ENCODE measurements around the gene FBXL4.

The FBXL4 gene

DNA sequence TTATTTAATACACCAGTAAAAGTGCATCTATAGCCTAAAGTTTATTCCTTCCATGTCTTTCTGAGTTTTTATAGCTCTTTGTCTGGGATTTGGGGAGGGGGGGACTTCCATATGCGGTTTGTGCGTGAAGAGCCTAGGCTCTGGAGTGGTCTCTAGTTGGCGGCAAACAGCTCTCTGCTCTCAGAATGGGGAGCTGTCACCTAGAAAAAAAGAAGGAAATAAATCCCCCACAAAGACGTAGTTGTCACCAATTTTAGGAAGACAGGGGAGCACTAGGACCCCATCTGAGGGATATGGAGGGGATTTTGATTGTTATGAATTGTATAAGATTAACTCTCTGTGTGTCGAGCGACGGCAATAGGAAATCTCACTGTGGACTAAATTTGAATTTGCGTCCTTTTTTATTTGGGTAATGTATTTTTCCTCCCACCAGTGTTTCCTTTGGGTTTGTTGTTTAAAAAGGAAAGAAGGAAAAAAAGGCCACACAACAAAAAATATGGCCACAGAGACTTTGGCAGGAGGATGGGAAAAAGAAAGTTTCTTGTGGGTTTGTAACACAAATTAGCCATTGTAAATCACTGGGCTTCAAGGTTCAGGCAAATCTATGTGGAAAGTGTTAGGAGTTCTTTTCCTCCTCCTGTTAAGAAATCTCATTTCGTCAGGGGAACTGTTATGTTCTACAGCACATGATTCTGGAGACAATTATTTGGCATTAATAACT is 106.0 kb downstream of the FBXL4 start:
- H4K20me1 ChIP-seq = peaks cover 0 to 99% (median 84%) of the 10 kb centered on the region in 11 experiments; a peak in 19 of 22 replicates
- H3K9ac ChIP-seq = no peak overlapping the region
- peaks cover 0 to 10% (median 0%) of the 10 kb centered on the region in 11 experiments; a peak in 4 of 22 replicates for H3K9me3 ChIP-seq (replicated peaks in 1 of 11)
- no peak overlapping the region for H3K27ac ChIP-seq
- peaks cover 98 to 100% (median 100%) of the 10 kb centered on the region in 11 experiments for H3K27me3 ChIP-seq
- no peak for TF ChIP-seq Cebpa-rat (IDR thresholded peaks at IDR 0.05)
- no peak overlapping the region for H3K4me2 ChIP-seq
- H3K4me3 ChIP-seq = no peak overlapping the region
- H3K4me1 ChIP-seq = peaks cover 0 to 11% (median 8%) of the 10 kb centered on the region in 10 experiments; a peak in 12 of 20 replicates
- H3K36me3 ChIP-seq = no peaks in the 10 kb centered on the region

GRCh38 chr6:98840996-98841513 is 106.7 kb downstream of the FBXL4 start:
- Histone ChIP-seq H3K4me1 (peaks cover 0 to 11% (median 8%) of the 10 kb centered on the region in 10 experiments; a peak in 13 of 20 replicates), H3K36me3 (no peaks in the 10 kb centered on the region), H4K20me1 (peaks cover 0 to 99% (median 84%) of the 10 kb centered on the region in 11 experiments; a peak in 20 of 22 replicates), H3K27ac (no peak overlapping the region), H3K27me3 (peaks cover 98 to 100% (median 100%) of the 10 kb centered on the region in 11 experiments), H3K9me3 (replicated peaks in 1 of 11) (peaks cover 0 to 10% (median 0%) of the 10 kb centered on the region in 11 experiments; a peak in 4 of 22 replicates), H3K4me2 (no peak overlapping the region), H3K9ac (no peak overlapping the region), H3K4me3 (no peak overlapping the region)
- no peak for TF ChIP-seq Cebpa-rat (IDR thresholded peaks at IDR 0.05)

GRCh38 chr6:98840385-98840784 is 107.4 kb downstream of the FBXL4 start:
- no peak overlapping the region for H3K27ac ChIP-seq
- H3K4me2 ChIP-seq = no peak overlapping the region
- TF ChIP-seq Cebpa-rat (IDR thresholded peaks at IDR 0.05) = no peak
- H3K27me3 ChIP-seq = peaks cover 100% of the 10 kb centered on the region in 11 experiments
- H4K20me1 ChIP-seq = peaks cover 0 to 100% (median 88%) of the 10 kb centered on the region in 11 experiments; a peak in 20 of 22 replicates
- H3K36me3 ChIP-seq = no peaks in the 10 kb centered on the region
- peaks cover 4 to 14% (median 9%) of the 10 kb centered on the region in 10 experiments; a peak in 17 of 20 replicates for H3K4me1 ChIP-seq
- no peak overlapping the region for H3K9ac ChIP-seq
- H3K4me3 ChIP-seq = no peak overlapping the region
- peaks cover 0 to 17% (median 0%) of the 10 kb centered on the region in 11 experiments; a peak in 5 of 22 replicates for H3K9me3 ChIP-seq (replicated peaks in 1 of 11)

- TF ChIP-seq Cebpa-rat (IDR thresholded peaks at IDR 0.05) = no peak
These were observed 107.9 kb downstream of the FBXL4 start for GRCh38 chr6:98839781-98840361.

DNA sequence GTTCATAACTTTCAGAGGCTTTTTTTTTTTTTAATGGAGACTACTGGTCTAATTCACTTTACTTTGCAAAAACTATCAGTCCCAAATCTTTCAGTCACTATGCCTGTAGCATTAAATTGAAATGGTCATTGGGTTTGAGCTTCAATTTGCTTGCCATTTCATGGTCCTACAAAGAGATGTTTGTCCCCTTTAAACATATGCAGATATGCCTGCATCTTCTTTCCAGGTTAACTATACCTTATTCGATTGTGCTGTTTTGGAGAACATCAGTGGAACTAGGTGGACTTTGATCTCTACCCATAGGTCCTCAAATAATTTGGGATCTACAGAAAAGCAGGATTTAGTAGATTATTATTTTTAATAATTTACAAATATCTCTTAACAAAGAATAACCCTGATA is 108.8 kb downstream of the FBXL4 start:
- TF ChIP-seq Cebpa-rat (IDR thresholded peaks at IDR 0.05) = no peak
- no peak overlapping the region for H3K27ac ChIP-seq
- peaks cover 2 to 16% (median 10%) of the 10 kb centered on the region in 10 experiments; a peak in 19 of 20 replicates for H3K4me1 ChIP-seq
- H3K4me2 ChIP-seq = no peak overlapping the region
- H3K9me3 ChIP-seq (replicated peaks in 1 of 11) = peaks cover 0 to 18% (median 0%) of the 10 kb centered on the region in 11 experiments; a peak in 5 of 22 replicates
- no peaks in the 10 kb centered on the region for H3K36me3 ChIP-seq
- H3K4me3 ChIP-seq = no peak overlapping the region
- no peak overlapping the region for H3K9ac ChIP-seq
- peaks cover 100% of the 10 kb centered on the region in 11 experiments for H3K27me3 ChIP-seq
- H4K20me1 ChIP-seq = peaks cover 0 to 95% (median 81%) of the 10 kb centered on the region in 11 experiments; a peak in 20 of 22 replicates

More at GRCh38 chr6:98839781-98840361, 107.9 kb downstream of the FBXL4 start:
- Histone ChIP-seq H3K9ac (no peak overlapping the region), H3K4me3 (no peak overlapping the region), H3K36me3 (no peaks in the 10 kb centered on the region), H4K20me1 (peaks cover 0 to 99% (median 88%) of the 10 kb centered on the region in 11 experiments; a peak in 20 of 22 replicates), H3K27ac (no peak overlapping the region), H3K4me1 (peaks cover 3 to 14% (median 8%) of the 10 kb centered on the region in 10 experiments; a peak in 15 of 20 replicates), H3K9me3 (replicated peaks in 1 of 11) (peaks cover 0 to 18% (median 0%) of the 10 kb centered on the region in 11 experiments; a peak in 5 of 22 replicates), H3K27me3 (peaks cover 100% of the 10 kb centered on the region in 11 experiments), H3K4me2 (no peak overlapping the region)

GRCh38 chr6:98838032-98838431 is 109.7 kb downstream of the FBXL4 start:
- Histone ChIP-seq H3K36me3 (no peaks in the 10 kb centered on the region), H3K9ac (no peak overlapping the region), H3K4me2 (no peak overlapping the region), H3K27me3 (peaks cover 100% of the 10 kb centered on the region in 11 experiments), H4K20me1 (peaks cover 0 to 95% (median 81%) of the 10 kb centered on the region in 11 experiments; a peak in 20 of 22 replicates), H3K4me1 (peaks cover 12 to 25% (median 18%) of the 10 kb centered on the region in 10 experiments), H3K9me3 (replicated peaks in 1 of 11) (peaks cover 0 to 12% (median 0%) of the 10 kb centered on the region in 11 experiments; a peak in 3 of 22 replicates), H3K4me3 (no peak overlapping the region), H3K27ac (no peak overlapping the region)
- TF ChIP-seq Cebpa-rat (IDR thresholded peaks at IDR 0.05) = no peak

DNA sequence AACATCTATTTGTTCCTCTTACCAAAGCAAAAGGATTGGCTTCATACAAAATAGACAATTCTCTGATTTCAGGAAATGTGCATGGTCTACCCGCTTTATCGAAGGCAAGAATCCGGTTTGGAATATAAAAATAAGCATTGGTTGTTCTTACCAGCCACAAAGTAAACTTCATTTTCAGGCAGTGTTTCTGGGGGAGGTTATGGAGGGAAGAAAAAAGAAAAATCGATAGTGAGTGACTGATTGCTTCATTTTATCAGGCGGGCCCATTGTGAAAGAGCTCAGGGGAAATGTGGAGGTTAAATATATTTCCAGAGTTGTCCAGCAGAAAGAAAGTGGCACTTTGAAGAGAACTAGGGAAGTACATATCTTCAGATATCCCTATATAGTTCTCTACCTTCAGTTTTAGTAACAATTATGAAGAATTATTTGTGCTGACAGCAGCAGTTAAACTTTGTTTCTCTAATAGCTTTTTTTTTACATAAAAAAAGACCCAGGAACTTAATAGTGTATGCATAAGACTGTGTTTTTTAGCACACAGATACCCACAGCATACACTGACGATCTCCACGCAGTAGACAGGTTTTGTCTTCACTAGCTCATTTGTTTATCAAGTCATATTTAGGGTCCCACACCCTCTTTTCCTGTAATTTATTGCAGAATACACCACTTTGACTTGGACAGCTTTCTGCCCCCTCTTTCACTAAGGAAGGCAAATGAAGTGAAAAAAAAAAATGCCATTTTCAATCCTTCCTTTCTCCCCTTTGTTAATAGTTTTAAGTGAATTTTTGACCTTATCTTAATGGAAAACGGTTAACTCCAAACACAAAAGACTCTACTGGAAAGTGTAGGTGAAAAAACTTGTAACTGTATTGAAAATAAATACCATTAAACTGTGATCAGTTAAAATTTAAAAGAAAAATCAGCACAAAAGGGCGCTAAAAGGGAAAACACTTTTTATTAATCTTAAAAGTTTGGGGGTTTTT is 110.5 kb downstream of the FBXL4 start:
- Histone ChIP-seq H3K4me2 (no peak overlapping the region), H3K9ac (no peak overlapping the region)

More for the DNA sequence above, 110.5 kb downstream of the FBXL4 start:
- Histone ChIP-seq H3K27me3 (peaks cover 100% of the 10 kb centered on the region in 11 experiments), H3K36me3 (no peaks in the 10 kb centered on the region), H3K9me3 (replicated peaks in 1 of 11) (peaks cover 0 to 12% (median 4%) of the 10 kb centered on the region in 11 experiments; a peak in 11 of 22 replicates), H4K20me1 (peaks cover 0 to 95% (median 81%) of the 10 kb centered on the region in 11 experiments; a peak in 20 of 22 replicates), H3K4me3 (no peak overlapping the region), H3K4me1 (peaks cover 16 to 31% (median 23%) of the 10 kb centered on the region in 10 experiments), H3K27ac (no peak overlapping the region)
- no peak for TF ChIP-seq Cebpa-rat (IDR thresholded peaks at IDR 0.05)

All from BLaER1 treated with 17β-estradiol and CSF1 and Interleukin-3, amounts not matched to agents 10 nM and 100 nM (cell line).